Measurements from ENCODE around the gene NUAK1. TPM values are rescaled to one million over a fixed set of nuclear protein-coding genes. Genes with fewer than 3 reads are reported as not detected.

The NUAK1 gene
- total RNA-seq, 1 experiment from 2014 or later, result 10.1 TPM

DNA sequence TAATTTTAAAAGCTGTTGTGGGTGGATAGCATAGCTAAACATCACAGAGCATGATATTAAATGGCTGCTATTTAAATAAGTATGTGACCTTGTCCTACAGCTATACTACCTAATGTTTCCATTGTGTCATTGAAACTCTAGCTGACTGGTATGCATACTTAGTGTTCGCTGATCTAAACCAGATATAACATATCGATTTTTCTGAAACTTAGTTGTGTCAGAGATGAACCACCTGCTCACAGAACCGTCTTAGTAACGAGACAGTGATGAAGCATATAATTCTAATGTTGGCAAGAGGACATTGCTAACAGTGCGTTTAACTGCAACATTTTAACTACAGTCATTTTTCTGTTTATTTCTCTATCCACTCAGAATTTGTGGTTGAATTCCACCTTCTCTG lies 36.1 kb upstream of the NUAK1 start:
- H3K23ac ChIP-seq (ENCODE audit: insufficient read length, low read depth, low read length), result no peak overlapping the region
- Mint-ChIP-seq H3K9me3 (no peaks in the 10 kb centered on the region), H3K36me3 (ENCODE audit: insufficient read depth in 1 of 3, low read depth in 3 of 3) (no peaks in the 10 kb centered on the region), H3K27me3 (ENCODE audit: low read depth) (no peaks in the 10 kb centered on the region), H3K4me3 (no peak overlapping the region), H3K4me1 (peaks cover 10 to 11% of the 10 kb centered on the region in 2 experiments), H3K27ac (no peak overlapping the region)
- H4K8ac ChIP-seq (replicated peaks; ENCODE audit: insufficient read length, low read depth, low read length), result no peak overlapping the region
- H3K4me1 ChIP-seq (ENCODE audit: insufficient read depth, low read length), result no peaks in the 10 kb centered on the region
- TF ChIP-seq, protein P1, sequence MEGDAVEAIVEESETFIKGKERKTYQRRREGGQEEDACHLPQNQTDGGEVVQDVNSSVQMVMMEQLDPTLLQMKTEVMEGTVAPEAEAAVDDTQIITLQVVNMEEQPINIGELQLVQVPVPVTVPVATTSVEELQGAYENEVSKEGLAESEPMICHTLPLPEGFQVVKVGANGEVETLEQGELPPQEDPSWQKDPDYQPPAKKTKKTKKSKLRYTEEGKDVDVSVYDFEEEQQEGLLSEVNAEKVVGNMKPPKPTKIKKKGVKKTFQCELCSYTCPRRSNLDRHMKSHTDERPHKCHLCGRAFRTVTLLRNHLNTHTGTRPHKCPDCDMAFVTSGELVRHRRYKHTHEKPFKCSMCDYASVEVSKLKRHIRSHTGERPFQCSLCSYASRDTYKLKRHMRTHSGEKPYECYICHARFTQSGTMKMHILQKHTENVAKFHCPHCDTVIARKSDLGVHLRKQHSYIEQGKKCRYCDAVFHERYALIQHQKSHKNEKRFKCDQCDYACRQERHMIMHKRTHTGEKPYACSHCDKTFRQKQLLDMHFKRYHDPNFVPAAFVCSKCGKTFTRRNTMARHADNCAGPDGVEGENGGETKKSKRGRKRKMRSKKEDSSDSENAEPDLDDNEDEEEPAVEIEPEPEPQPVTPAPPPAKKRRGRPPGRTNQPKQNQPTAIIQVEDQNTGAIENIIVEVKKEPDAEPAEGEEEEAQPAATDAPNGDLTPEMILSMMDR (conservative IDR thresholded peaks at IDR 0.05), result no peak
- no peak overlapping the region for H3K18ac ChIP-seq (ENCODE audit: insufficient read length, low read depth, low read length)
- no peak overlapping the region for H2BK20ac ChIP-seq (ENCODE audit: low read depth, low read length, poor library complexity, severe bottlenecking)
- H2AK5ac ChIP-seq (ENCODE audit: insufficient read length, low read length), result no peak overlapping the region
- no peaks in the 10 kb centered on the region for H3K23me2 ChIP-seq (ENCODE audit: insufficient read length, low read depth, low read length, poor library complexity, severe bottlenecking)
- H3K79me2 ChIP-seq (ENCODE audit: insufficient read depth, low read length), result no peaks in the 10 kb centered on the region
- H3K27ac ChIP-seq (ENCODE audit: insufficient read length, low read depth, low read length), result no peak overlapping the region
- no peaks in the 10 kb centered on the region for H4K20me1 ChIP-seq (ENCODE audit: control insufficient read depth, insufficient read depth, insufficient read length)
- H3K9me3 ChIP-seq (ENCODE audit: control insufficient read depth, low read depth, low read length), result no peaks in the 10 kb centered on the region
- no peak overlapping the region for H3K4ac ChIP-seq (ENCODE audit: low read depth, low read length)
- no peak overlapping the region for H3T11ph ChIP-seq (ENCODE audit: low read length)
- H3K14ac ChIP-seq (ENCODE audit: insufficient read depth, low read length), result no peak overlapping the region
- no CpG with 5 or more reads among the region's 5 CpGs for WGBS (ENCODE audit: extremely low coverage, insufficient read length, low lambda C conversion rate)
- H4K91ac ChIP-seq (ENCODE audit: insufficient read length, low read depth, low read length), result no peak overlapping the region
- no peak overlapping the region for H2BK12ac ChIP-seq (ENCODE audit: insufficient read length, low read depth, low read length)
- no peak overlapping the region for H3K56ac ChIP-seq (ENCODE audit: insufficient read length, low read depth, low read length)
- no peaks in the 10 kb centered on the region for H3K79me1 ChIP-seq (ENCODE audit: insufficient read depth, low read depth, low read length, poor library complexity, severe bottlenecking)
- H2AFZ ChIP-seq (ENCODE audit: low read length), result no peak overlapping the region
- no peak for DNase-seq
- no peak overlapping the region for H2BK15ac ChIP-seq (ENCODE audit: low read depth, low read length)
- H3K9ac ChIP-seq (ENCODE audit: extremely low read depth, insufficient read length, low read length), result no peak overlapping the region
- H2BK5ac ChIP-seq (ENCODE audit: insufficient read length, low read length), result no peak overlapping the region
- no peaks in the 10 kb centered on the region for H3K27me3 ChIP-seq (ENCODE audit: insufficient read depth, low read length)
- no peak overlapping the region for H3K4me2 ChIP-seq (ENCODE audit: insufficient read depth, insufficient read length, low read length)
- H2BK120ac ChIP-seq (ENCODE audit: low read depth, low read length, poor library complexity, severe bottlenecking), result no peak overlapping the region
- no peak overlapping the region for H4K5ac ChIP-seq (ENCODE audit: insufficient read length, low read depth, low read length)

Measured in H9 (cell line).